Gastroesophageal sphincter (tissue), 3 donors: ENCODE measurements around the gene AMHR2.

Experiments
- EP300 ChIP-seq: sonication (generic); formaldehyde crosslinking; IDR thresholded peaks from one replicate; pipeline ENCODE4 v1.6.1; 2017; ENCODE audit warnings: antibody characterized with exemption, mild to moderate bottlenecking
- POLR2A ChIP-seq, 2 donors: fragments of 450-650 bp; IDR thresholded peaks; one replicate each; pipeline ENCODE4 v1.6.1; 2017; ENCODE audit warnings: antibody characterized with exemption in 2 of 2, mild to moderate bottlenecking in 2 of 2, moderate library complexity in 1 of 2
- POLR2AphosphoS5 ChIP-seq: sonication (generic); formaldehyde crosslinking; IDR thresholded peaks from one replicate; pipeline ENCODE4 v1.6.1; 2017; ENCODE audit warnings: antibody characterized with exemption
- TF ChIP-seq, protein P1 (sequence below), 4 experiments: fragments of 200-600 bp in 2 of 4; fragments of 450-650 bp in 2 of 4; sonication (generic) in 1 of 4; IDR thresholded peaks; one replicate each; pipeline ENCODE4 v1.5.1; 2017 to 2019; ENCODE audit warnings: antibody characterized with exemption in 4 of 4, mild to moderate bottlenecking in 2 of 4, moderate library complexity in 2 of 4

DNA sequence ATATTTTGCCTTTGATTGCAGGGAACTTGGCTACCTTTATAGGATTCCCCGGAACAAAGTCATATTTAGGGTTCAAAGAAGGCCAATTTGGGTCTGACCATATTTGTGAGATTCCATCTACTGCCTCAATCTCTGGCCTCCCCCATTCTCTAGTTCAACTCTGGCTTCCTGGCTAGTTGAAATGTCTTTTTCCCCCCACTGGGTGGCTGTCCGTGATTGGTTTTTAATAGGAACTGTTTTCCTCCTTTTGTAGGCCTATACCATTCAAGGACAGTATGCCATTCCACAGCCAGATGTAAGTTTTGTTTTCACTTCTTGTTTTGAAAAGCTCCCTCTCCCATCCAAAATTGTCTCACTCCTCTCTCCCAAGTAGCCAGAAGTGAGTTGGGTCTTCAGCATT, 42.0 kb downstream of the AMHR2 start:
- TF ChIP-seq, protein P1, sequence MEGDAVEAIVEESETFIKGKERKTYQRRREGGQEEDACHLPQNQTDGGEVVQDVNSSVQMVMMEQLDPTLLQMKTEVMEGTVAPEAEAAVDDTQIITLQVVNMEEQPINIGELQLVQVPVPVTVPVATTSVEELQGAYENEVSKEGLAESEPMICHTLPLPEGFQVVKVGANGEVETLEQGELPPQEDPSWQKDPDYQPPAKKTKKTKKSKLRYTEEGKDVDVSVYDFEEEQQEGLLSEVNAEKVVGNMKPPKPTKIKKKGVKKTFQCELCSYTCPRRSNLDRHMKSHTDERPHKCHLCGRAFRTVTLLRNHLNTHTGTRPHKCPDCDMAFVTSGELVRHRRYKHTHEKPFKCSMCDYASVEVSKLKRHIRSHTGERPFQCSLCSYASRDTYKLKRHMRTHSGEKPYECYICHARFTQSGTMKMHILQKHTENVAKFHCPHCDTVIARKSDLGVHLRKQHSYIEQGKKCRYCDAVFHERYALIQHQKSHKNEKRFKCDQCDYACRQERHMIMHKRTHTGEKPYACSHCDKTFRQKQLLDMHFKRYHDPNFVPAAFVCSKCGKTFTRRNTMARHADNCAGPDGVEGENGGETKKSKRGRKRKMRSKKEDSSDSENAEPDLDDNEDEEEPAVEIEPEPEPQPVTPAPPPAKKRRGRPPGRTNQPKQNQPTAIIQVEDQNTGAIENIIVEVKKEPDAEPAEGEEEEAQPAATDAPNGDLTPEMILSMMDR (IDR thresholded peaks at IDR 0.05) = no peak
- TF ChIP-seq POLR2AphosphoS5 = no peak
- TF ChIP-seq EP300 = no peak
- TF ChIP-seq POLR2A (IDR thresholded peaks at IDR 0.05) = no peak
